Kidney glomerular epithelial cell (primary cell): Measurements from ENCODE around the gene BDNF.
"Not testable (repeated sequence)": the region's sequence is repeated elsewhere in the genome, so short reads cannot be mapped to it uniquely, and the experiment has no call there.

Experiments used
- DNase-seq: peaks from one replicate; lab custom pipeline; 2025; lab: John Stamatoyannopoulos, UW

Gene BDNF

GRCh38 chr11:27665508-27666101, 34.6 kb downstream of the BDNF start:
- not testable (repeated sequence) for DNase-seq

DNA sequence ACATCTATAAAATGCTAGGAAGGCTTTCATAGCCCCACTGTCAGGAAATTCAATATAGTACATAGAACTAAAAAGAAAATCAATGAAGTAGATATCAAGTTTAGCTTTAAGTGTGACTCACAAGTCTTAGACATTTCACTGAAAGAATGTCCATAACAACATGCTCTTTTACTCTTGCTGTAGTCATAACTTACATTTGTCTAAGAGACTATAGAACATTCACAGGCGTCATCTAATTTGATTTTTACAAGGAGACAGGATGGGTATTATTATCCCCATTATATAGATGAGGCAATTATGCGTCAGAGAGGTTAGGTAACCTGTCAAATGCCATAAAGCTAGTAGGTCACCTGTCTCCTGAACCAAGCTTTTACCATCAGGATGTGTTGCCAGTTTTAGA, 36.9 kb downstream of the BDNF start:
- DNase-seq: no peak

- no peak for DNase-seq
Observed at GRCh38 chr11:27660171-27660570, 40.1 kb downstream of the BDNF start.

DNA sequence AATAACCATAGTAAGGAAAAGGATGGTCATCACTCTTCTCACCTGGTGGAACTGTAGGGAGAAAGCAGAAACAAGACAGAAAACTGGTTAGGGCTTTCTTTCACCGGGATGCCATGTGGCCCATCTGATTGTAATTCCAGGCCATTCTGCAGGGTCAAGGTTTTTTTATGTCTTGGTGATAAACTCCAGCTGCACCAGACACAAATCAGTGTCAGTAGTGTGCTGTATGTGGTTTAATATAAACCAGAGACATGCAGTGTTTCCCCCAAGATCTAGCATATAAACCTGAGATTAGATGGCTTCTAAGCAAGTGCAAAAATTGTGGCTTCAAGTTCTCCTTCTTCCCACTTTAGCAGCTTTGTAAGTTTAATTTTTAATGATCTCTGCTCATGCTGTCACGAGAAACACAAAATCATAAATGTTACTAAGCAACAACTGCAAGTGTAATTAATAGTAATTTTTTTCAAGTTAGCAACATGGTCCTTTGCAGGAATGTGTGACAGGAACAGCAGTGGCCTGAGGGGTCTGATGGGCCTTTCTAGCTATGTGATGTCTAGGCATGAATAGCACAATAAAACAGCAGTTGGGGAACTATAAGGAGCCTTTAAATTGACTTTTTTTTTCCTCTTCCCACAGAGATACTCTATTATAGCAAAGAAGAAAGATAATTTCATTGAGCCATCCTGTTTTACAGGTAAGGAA, 41.6 kb downstream of the BDNF start:
- no peak for DNase-seq

DNA sequence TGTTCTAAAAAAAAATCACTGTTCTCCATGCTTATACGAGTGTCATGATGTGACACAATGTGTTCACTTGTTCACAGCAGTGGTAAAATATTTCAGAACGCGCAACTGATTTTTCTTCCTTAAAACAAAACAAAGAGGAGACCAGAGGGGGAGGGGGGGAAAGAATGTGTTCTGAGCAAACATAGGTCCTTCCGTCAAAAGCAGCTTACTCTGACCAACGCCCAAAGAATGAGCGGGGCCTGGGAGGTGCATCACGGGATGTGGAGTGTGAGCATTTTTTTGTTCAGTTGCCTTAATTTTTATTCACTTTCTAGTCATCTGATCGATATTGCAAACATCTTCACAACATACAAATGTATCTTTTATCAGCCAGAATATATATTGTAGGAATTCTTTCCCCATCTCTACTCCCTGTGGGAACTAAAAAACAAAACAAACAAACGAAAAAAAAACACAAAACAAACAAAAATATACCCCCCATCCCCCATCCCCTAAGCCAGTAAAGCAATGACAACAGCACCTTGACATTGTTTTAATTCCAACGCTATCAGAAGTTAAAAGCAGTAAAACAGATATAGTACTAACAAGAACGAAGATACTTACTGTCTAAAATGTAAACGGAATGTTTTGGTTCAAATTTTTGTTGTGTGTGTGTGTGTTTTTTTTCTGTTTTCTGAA, 43.3 kb downstream of the BDNF start:
- DNase-seq: no peak

GRCh38 chr11:27656320-27656719, 43.9 kb downstream of the BDNF start:
- no peak for DNase-seq

DNA sequence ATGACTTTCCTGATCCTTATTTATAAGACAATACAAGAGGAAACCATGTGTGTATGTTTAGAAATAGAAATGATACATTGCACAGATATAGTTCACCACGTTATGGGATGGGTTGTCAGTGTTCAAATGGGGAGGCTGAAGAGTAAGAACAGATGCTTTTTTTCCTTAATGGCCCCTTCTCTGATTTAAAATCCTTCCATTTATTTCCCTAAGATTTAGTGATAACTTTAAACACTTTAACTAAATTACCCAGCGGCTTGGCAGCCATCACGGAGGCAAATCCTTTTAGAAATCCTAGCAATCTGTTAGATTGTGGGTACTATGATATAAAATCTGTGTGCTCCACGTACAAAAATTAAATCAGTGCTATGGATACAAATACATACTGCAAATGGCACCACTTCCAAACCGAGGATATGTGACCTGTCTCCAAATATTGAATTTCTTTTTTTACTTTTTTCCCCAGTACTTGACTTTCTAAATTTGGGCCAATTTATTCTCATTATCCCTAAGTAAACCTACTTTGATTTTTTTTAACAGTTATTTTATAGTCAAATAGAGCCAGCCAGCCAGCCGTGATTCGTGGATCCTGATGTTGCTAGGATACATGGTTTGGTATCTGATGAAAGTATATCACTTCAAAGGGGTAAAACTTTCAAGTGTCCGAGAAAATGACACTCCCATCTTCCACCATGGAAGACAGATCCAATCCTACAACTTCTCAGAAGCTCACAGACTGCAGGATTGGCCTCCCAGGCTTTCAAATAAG, 46.1 kb downstream of the BDNF start:
- no peak for DNase-seq

GRCh38 chr11:27651711-27652110, 48.5 kb downstream of the BDNF start:
- no peak for DNase-seq

DNA sequence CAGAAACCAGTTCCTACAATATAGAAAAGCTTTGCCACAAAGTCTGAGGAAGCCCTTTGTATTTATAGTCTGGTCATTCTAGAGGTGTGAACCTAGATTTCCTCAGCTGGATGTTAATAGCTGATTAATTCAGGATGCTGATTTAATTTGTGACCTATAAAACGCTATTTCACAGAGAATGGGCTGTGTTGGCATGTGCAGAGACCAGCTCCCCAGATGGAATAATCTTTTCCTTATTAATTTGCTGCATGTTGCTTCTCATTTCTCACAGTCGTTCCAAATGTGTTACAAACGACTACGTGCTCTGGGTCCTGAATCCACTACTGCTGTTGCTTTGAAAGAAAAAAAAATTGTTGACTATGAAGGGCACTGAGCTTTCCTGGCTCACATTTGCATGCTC, 49.3 kb downstream of the BDNF start:
- DNase-seq: no peak

DNA sequence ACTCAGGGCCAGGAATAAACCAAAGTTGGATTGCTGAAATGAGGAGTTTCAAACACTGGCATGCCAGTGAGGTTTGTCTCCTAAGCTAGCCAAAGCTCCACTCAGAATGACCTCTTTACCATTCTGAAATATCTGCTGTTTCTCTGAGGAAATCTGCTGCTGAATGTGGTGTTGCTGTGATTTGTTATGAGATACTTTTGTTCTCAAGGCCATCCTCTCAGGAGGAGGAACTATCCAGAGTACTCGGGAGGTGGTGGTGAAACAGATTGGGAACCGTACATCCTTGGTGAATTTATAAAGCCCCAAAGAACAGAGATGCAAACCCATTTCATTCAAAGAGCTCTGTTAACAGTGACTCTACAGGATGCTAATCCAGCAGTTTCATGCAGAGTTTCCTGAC, 50.5 kb downstream of the BDNF start:
- DNase-seq: no peak

GRCh38 chr11:27648840-27649239, 51.4 kb downstream of the BDNF start:
- DNase-seq: no peak

DNA sequence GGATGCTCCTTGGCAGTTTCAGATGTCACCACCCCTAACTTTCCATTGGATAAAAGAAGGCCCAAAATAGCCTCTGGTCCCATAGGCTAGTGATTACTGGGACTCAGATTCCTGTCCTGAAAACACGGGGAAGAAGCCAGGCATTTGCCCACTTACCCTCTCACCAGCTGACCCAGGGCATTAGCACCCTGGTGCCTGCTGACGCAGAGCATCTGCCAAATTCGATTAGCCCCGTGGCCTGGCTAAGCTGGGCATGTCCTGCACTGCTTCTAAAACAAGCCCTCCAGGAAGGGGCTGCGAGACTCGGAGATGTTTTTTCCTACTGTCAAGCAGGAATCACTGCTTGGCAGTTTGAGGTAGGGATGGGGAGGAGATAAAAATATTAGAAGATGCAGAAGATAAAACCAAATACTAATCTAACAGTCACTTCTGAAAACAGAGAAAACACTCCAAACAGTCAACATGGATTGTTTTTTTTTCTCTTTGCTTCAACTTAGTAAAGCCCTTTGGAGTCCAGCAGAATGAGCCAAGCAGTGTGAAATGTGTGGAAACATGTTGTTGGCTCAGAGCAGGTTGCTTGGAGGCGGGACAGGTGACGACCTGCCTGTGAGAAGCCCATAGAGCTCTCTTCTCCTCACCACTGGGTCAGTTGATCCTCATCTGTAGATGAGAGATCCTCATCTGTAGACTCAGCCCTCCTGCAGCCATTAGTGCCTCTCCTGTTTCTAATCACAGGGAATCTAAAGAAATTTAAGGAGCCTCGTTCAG, 54.0 kb downstream of the BDNF start:
- DNase-seq: no peak

DNA sequence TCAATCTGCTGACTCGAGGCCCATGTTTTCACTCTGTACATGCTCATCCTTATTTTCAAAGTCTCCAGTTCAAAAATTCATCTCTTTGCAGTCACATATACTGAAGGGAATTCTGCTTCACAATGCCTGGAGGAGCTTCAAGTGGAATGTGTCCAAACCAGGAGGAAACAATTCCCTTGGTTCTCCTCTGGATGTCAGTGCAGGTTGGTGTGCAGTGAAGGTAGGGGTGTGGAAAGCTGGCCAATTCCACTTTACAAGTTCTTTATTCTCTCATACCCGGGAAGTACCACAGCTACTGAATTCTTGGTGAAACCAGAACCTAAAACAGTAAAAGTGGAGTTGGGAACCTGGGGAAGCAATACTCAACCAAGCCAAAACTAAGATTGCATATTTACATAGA, 57.3 kb downstream of the BDNF start:
- no peak for DNase-seq

- no peak for DNase-seq
Observed at GRCh38 chr11:27640954-27641353, 59.3 kb downstream of the BDNF start.

GRCh38 chr11:27635567-27636037, 64.7 kb downstream of the BDNF start:
- no peak for DNase-seq

- DNase-seq: not testable (repeated sequence)
Observed at GRCh38 chr11:27634776-27635175, 65.5 kb downstream of the BDNF start.

- not testable (repeated sequence) for DNase-seq
Observed at GRCh38 chr11:27634282-27634681, 66.0 kb downstream of the BDNF start.

DNA sequence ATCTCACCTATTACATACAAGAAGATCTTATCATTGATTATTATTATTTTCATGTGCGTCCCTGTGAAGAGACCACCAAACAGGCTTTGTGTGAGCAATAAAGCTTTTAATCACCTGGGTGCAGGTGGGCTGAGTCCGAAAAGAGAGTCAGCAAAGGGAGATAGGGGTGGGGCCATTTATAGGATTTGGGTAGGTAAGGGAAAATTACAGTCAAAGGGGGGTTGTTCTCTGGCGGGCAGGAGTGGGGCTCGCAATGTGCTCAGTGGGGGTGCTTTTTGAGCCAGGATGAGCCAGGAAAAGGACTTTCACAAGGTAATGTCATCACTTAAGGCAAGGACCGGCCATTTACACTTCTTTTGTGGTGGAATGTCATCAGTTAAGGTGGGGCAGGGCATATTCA, 71.2 kb downstream of the BDNF start:
- DNase-seq: not testable (repeated sequence)

GRCh38 chr11:27627979-27628378, 72.3 kb downstream of the BDNF start:
- DNase-seq: no peak

GRCh38 chr11:27626938-27627586, 73.2 kb downstream of the BDNF start:
- peak; percentile 27 for DNase-seq

GRCh38 chr11:27626269-27626937, 73.9 kb downstream of the BDNF start:
- DNase-seq: no peak
